SK-N-SH (cell line): ENCODE measurements around the gene FKBP5. TPM values are rescaled to one million over a fixed set of nuclear protein-coding genes. Genes with fewer than 3 reads are reported as not detected.

ENCODE experiments used
- CTCF ChIA-PET: fragments of 300-600, 350-600 bp; formaldehyde crosslinking; extraction: SDS; loops from one replicate; lab custom pipeline; 2021; lab: Yijun Ruan, JAX
- POLR2A ChIA-PET: fragments of 350-600 bp; sonication (Branson Sonifier 250); formaldehyde crosslinking; extraction: SDS; loops from one replicate; lab custom pipeline; 2020; ENCODE audit warnings: antibody characterized with exemption, inconsistent platforms; lab: Yijun Ruan, JAX
- DNase-seq: peaks from one replicate; pipeline ENCODE4 v3.0.0; 2012
- H2AFZ ChIP-seq: fragments of 200-600 bp; sonication (generic); 2 replicates; pipeline ENCODE4 v1.8.1; 2016; ENCODE audit warnings: antibody characterized with exemption, mild to moderate bottlenecking, low read depth
- H3F3A ChIP-seq: fragments of 200-600 bp; sonication (generic); replicated peaks from 2 replicates; pipeline ENCODE3; 2016; ENCODE audit warnings: antibody characterized with exemption, mild to moderate bottlenecking; ENCODE audit not compliant: insufficient read depth
- H3K27ac ChIP-seq, 2 experiments: fragments of 200-500 bp in 1 of 2; fragments of 200-600 bp in 1 of 2; sonication (Bioruptor generic) in 1 of 2; sonication (generic), shearing (Covaris generic) in 1 of 2; 2 replicates each; pipeline versions ENCODE4 v1.5.1 to v1.6.1; 2014 to 2016; ENCODE audit warnings: low read depth in 2 of 2, inconsistent platforms in 1 of 2, low read length in 1 of 2, mild to moderate bottlenecking in 1 of 2, mixed read lengths in 1 of 2
- H3K27me3 ChIP-seq: fragments of 200-600 bp; sonication (generic), shearing (Covaris generic); 2 replicates; pipeline ENCODE4 v1.6.1; 2016; ENCODE audit warnings: mixed run types; ENCODE audit not compliant: insufficient read depth
- H3K36me3 ChIP-seq, 2 experiments: fragments of 200-500 bp in 1 of 2; fragments of 200-600 bp in 1 of 2; sonication (Bioruptor generic) in 1 of 2; sonication (generic) in 1 of 2; replicated peaks in 1 of 2; 2 replicates each; pipeline versions ENCODE3 to v1.5.1; 2014 to 2016; ENCODE audit warnings: low read length in 1 of 2, mild to moderate bottlenecking in 1 of 2; ENCODE audit not compliant: insufficient read depth in 2 of 2, control insufficient read depth in 1 of 2
- H3K4me1 ChIP-seq, 2 experiments: fragments of 200-500 bp in 1 of 2; fragments of 200-600 bp in 1 of 2; sonication (Bioruptor generic) in 1 of 2; sonication (generic), shearing (Covaris generic) in 1 of 2; 2 replicates each; pipeline versions ENCODE4 v1.5.1 to v1.6.1; 2014 to 2016; ENCODE audit warnings: low read depth in 1 of 2, low read length in 1 of 2, mixed run types in 1 of 2; ENCODE audit not compliant: insufficient read depth in 2 of 2, control insufficient read depth in 1 of 2
- H3K4me2 ChIP-seq: fragments of 200-600 bp; sonication (generic), shearing (Covaris generic); 2 replicates; pipeline ENCODE4 v1.6.1; 2017; ENCODE audit warnings: mixed run types
- H3K4me3 ChIP-seq, 2 experiments: fragments of 200-500 bp in 1 of 2; fragments of 200-600 bp in 1 of 2; sonication (Bioruptor generic) in 1 of 2; sonication (generic), shearing (Covaris generic) in 1 of 2; 2 replicates each; pipeline versions ENCODE4 v1.5.1 to v1.8.1; 2014 to 2016; ENCODE audit warnings: low read depth in 2 of 2, inconsistent platforms in 1 of 2, low read length in 1 of 2, mild to moderate bottlenecking in 1 of 2, mixed read lengths in 1 of 2, moderate library complexity in 1 of 2
- H3K79me2 ChIP-seq: fragments of 200-600 bp; sonication (generic); 2 replicates; pipeline ENCODE4 v1.8.1; 2017; ENCODE audit warnings: mild to moderate bottlenecking; ENCODE audit not compliant: insufficient read depth
- H3K9ac ChIP-seq: fragments of 200-600 bp; sonication (generic); 2 replicates; pipeline ENCODE4 v1.6.1; 2017; ENCODE audit warnings: mixed run types
- H3K9me2 ChIP-seq: fragments of 200-600 bp; sonication (generic); 2 replicates; pipeline ENCODE4 v1.6.1; 2017; ENCODE audit warnings: mixed run types
- H3K9me3 ChIP-seq: fragments of 200-600 bp; sonication (generic); 2 replicates; pipeline ENCODE4 v1.6.1; 2017; ENCODE audit warnings: mixed run types, mild to moderate bottlenecking, moderate library complexity
- H4K20me1 ChIP-seq: fragments of 200-600 bp; sonication (generic); 2 replicates; pipeline ENCODE4 v1.6.1; 2017; ENCODE audit warnings: mild to moderate bottlenecking, mixed run types; ENCODE audit not compliant: insufficient read depth
- EP300 ChIP-seq, 2 experiments: IDR thresholded peaks; 2 replicates each; pipeline versions ENCODE4 v1.4.0 to v1.6.1; 2012; ENCODE audit warnings: borderline replicate concordance in 1 of 2, low read depth in 1 of 2, low read length in 1 of 2
- EZH2phosphoT487 ChIP-seq: fragments of 200-600 bp; sonication (generic); IDR thresholded peaks from 2 replicates; pipeline ENCODE4 v1.6.1; 2017; ENCODE audit warnings: low read depth, mixed run types, mild to moderate bottlenecking, antibody characterized with exemption, moderate library complexity, borderline replicate concordance
- FOXJ3 ChIP-seq: sonication (generic); formaldehyde crosslinking; IDR thresholded peaks from 2 replicates; pipeline ENCODE4 v1.5.1; 2020; ENCODE audit warnings: mild to moderate bottlenecking, missing genetic modification reagents
- FOXM1 ChIP-seq: IDR thresholded peaks from 2 replicates; pipeline ENCODE4 v1.4.0; 2012; ENCODE audit warnings: low read depth, mild to moderate bottlenecking
- GABPA ChIP-seq: IDR thresholded peaks from 2 replicates; pipeline ENCODE4 v1.4.0; 2012; ENCODE audit warnings: low read depth, mild to moderate bottlenecking
- GATA2 ChIP-seq: sonication (generic); formaldehyde crosslinking; IDR thresholded peaks from 2 replicates; pipeline ENCODE4 v1.5.0; 2020; ENCODE audit warnings: mild to moderate bottlenecking, missing genetic modification reagents
- NFIC ChIP-seq: IDR thresholded peaks from 2 replicates; pipeline ENCODE4 v1.4.0; 2012; ENCODE audit warnings: borderline replicate concordance
- POLR2AphosphoS5 ChIP-seq: IDR thresholded peaks from 2 replicates; pipeline ENCODE4 v1.6.1; 2012; ENCODE audit warnings: low read depth, low read length
- RCOR1 ChIP-seq: fragments of 150-350 bp; IDR thresholded peaks from 2 replicates; pipeline ENCODE4 v1.6.1; 2017; ENCODE audit warnings: antibody characterized with exemption, low read length
- RFX5 ChIP-seq: IDR thresholded peaks from 2 replicates; pipeline ENCODE4 v1.6.1; 2012; ENCODE audit warnings: mild to moderate bottlenecking, improper control_type of control experiment, low read length
- SIN3A ChIP-seq: IDR thresholded peaks from 2 replicates; pipeline ENCODE4 v1.6.1; 2012; ENCODE audit warnings: low read depth, mild to moderate bottlenecking, low read length, moderate library complexity, borderline replicate concordance
- SMC3 ChIP-seq: IDR thresholded peaks from 2 replicates; pipeline ENCODE4 v1.6.1; 2012; ENCODE audit warnings: low read depth, low read length, improper control_type of control experiment
- TEAD4 ChIP-seq: IDR thresholded peaks from 2 replicates; pipeline ENCODE4 v1.4.0; 2012; ENCODE audit warnings: mild to moderate bottlenecking, borderline replicate concordance; ENCODE audit not compliant: insufficient read depth
- YY1 ChIP-seq: IDR thresholded peaks from 2 replicates; pipeline ENCODE4 v1.4.0; 2012; ENCODE audit warnings: low read depth, mild to moderate bottlenecking
- WGBS: methylation state at CpG from one replicate; pipeline ENCODE4 v1.1.6; 2017; ENCODE audit warnings: low lambda C conversion rate; 5-methylcytosine and 5-hydroxymethylcytosine counted together
- polyA plus RNA-seq, 3 experiments: library from polyadenylated mRNA; depleted of rRNA; stranded (reverse); fragments of >200 nt; gene quantifications; 2 replicates each; pipeline ENCODE4 v1.2.3, GENCODE V29; 2012
- TF ChIP-seq, protein P1 (sequence below): IDR thresholded peaks from 2 replicates; pipeline ENCODE4 v1.4.0; 2012; ENCODE audit warnings: low read depth
- TF ChIP-seq, protein P2 (sequence below): IDR thresholded peaks from 2 replicates; pipeline ENCODE4 v1.4.0; 2012; ENCODE audit warnings: low read depth, borderline replicate concordance

FKBP5 gene
- polyA plus RNA-seq, 1 of the 3 experiments (the other 2 are of a cell fraction): 5.1 TPM

GRCh38 chr6:35643162-35643535, 45.6 kb downstream of the FKBP5 start:
- peaks cover 0 to 3% of the 10 kb centered on the region in 2 experiments for H3K36me3 ChIP-seq
- no peak overlapping the region for H2AFZ ChIP-seq
- H3K9ac ChIP-seq: no peak overlapping the region
- no peak overlapping the region for H3K27ac ChIP-seq
- H3K79me2 ChIP-seq: no peaks in the 10 kb centered on the region
- H3K4me2 ChIP-seq: no peak overlapping the region
- ChIA-PET CTCF (interaction anchor here (0.8 to 1.6 kb wide), 4 partner anchors 19 to 120 kb away, joined by 3 to 4 read pairs (median 4); no protein-coding TSS in a partner anchor), POLR2A (no interaction called here)
- no peaks in the 10 kb centered on the region for H3F3A ChIP-seq
- TF ChIP-seq, protein P1, sequence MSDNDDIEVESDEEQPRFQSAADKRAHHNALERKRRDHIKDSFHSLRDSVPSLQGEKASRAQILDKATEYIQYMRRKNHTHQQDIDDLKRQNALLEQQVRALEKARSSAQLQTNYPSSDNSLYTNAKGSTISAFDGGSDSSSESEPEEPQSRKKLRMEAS: no peak
- TF ChIP-seq FOXJ3 (CRISPR knock-in tag): no peak
- TF ChIP-seq EZH2phosphoT487: no peak
- TF ChIP-seq EP300 (IDR thresholded peaks at IDR 0.05; ENCODE audit: borderline replicate concordance in 1 of 2, low read depth in 1 of 2, low read length in 1 of 2): no peak
- no peak for TF ChIP-seq RCOR1
- no peaks in the 10 kb centered on the region for H4K20me1 ChIP-seq
- DNase-seq: no peak
- H3K9me3 ChIP-seq: no peaks in the 10 kb centered on the region
- no peak overlapping the region for H3K4me3 ChIP-seq
- no peaks in the 10 kb centered on the region for H3K9me2 ChIP-seq
- H3K27me3 ChIP-seq: no peaks in the 10 kb centered on the region
- H3K4me1 ChIP-seq: no peaks in the 10 kb centered on the region

GRCh38 chr6:35642471-35643161, 46.1 kb downstream of the FKBP5 start:
- POLR2A ChIA-PET: no interaction called here
- DNase-seq: no peak
- CTCF ChIA-PET: interaction anchor here (0.8 to 1.6 kb wide), 5 partner anchors 18 to 120 kb away, joined by 3 to 4 read pairs (median 3); no protein-coding TSS in a partner anchor

GRCh38 chr6:35640017-35640664, 48.6 kb downstream of the FKBP5 start:
- H4K20me1 ChIP-seq: no peaks in the 10 kb centered on the region
- H3K4me1 ChIP-seq: no peaks in the 10 kb centered on the region; a peak in 1 of 4 replicates
- ChIA-PET POLR2A (no interaction called here), CTCF (interaction anchor here (0.9 kb wide), 1 partner anchor 16 kb away, joined by 3 read pairs; no protein-coding TSS in a partner anchor)
- H3K9me2 ChIP-seq: no peaks in the 10 kb centered on the region
- no peak overlapping the region for H3K27ac ChIP-seq
- no peak overlapping the region for H3K4me3 ChIP-seq
- no peaks in the 10 kb centered on the region for H3K27me3 ChIP-seq
- H3K9ac ChIP-seq: no peak overlapping the region
- H3K79me2 ChIP-seq: no peaks in the 10 kb centered on the region
- no peaks in the 10 kb centered on the region for H3F3A ChIP-seq
- H3K9me3 ChIP-seq: no peaks in the 10 kb centered on the region
- no peak for DNase-seq
- H3K4me2 ChIP-seq: no peak overlapping the region
- H3K36me3 ChIP-seq: peaks cover 0 to 7% of the 10 kb centered on the region in 2 experiments
- peak overlapping the region; percentile 50; the same call in 1 of the 2 replicates for H2AFZ ChIP-seq
- no peak for TF ChIP-seq GATA2 (CRISPR knock-in tag)
- TF ChIP-seq TEAD4: no peak
- no peak for TF ChIP-seq SMC3
- TF ChIP-seq NFIC: no peak
- TF ChIP-seq YY1: no peak
- no peak for TF ChIP-seq GABPA
- TF ChIP-seq EP300 (IDR thresholded peaks at IDR 0.05; ENCODE audit: borderline replicate concordance in 1 of 2, low read depth in 1 of 2, low read length in 1 of 2): no peak
- TF ChIP-seq FOXM1: no peak
- TF ChIP-seq, protein P2, sequence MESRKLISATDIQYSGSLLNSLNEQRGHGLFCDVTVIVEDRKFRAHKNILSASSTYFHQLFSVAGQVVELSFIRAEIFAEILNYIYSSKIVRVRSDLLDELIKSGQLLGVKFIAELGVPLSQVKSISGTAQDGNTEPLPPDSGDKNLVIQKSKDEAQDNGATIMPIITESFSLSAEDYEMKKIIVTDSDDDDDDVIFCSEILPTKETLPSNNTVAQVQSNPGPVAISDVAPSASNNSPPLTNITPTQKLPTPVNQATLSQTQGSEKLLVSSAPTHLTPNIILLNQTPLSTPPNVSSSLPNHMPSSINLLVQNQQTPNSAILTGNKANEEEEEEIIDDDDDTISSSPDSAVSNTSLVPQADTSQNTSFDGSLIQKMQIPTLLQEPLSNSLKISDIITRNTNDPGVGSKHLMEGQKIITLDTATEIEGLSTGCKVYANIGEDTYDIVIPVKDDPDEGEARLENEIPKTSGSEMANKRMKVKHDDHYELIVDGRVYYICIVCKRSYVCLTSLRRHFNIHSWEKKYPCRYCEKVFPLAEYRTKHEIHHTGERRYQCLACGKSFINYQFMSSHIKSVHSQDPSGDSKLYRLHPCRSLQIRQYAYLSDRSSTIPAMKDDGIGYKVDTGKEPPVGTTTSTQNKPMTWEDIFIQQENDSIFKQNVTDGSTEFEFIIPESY: no peak
- TF ChIP-seq POLR2AphosphoS5: no peak
- TF ChIP-seq RCOR1: no peak
- no peak for TF ChIP-seq SIN3A
- TF ChIP-seq FOXJ3 (CRISPR knock-in tag): no peak
- no peak for TF ChIP-seq EZH2phosphoT487
- WGBS: 93% methylated on average over 6 of the region's 6 CpGs

More at GRCh38 chr6:35642471-35643161, 46.1 kb downstream of the FKBP5 start:
- TF ChIP-seq RFX5: no peak
- no peak for TF ChIP-seq GABPA
- Histone ChIP-seq H3K4me3 (no peak overlapping the region), H3K27me3 (no peaks in the 10 kb centered on the region), H2AFZ (no peak overlapping the region), H3K27ac (no peak overlapping the region), H4K20me1 (no peaks in the 10 kb centered on the region), H3K79me2 (no peaks in the 10 kb centered on the region), H3K36me3 (peaks cover 0 to 3% of the 10 kb centered on the region in 2 experiments), H3K4me2 (no peak overlapping the region), H3K9me2 (no peaks in the 10 kb centered on the region), H3K4me1 (no peaks in the 10 kb centered on the region; a peak in 1 of 4 replicates), H3K9ac (no peak overlapping the region), H3K9me3 (no peaks in the 10 kb centered on the region), H3F3A (no peaks in the 10 kb centered on the region)
- 100% methylated on average over 1 of the region's 1 CpG for WGBS
